OCI-LY3 (cell line): ENCODE measurements around the gene CLTCL1.

ENCODE experiments used
- H2AFZ ChIP-seq: fragments of 200-600, 300-600 bp; shearing (Covaris generic); 2 replicates; pipeline ENCODE4 v1.6.0; 2014; ENCODE audit warnings: antibody characterized with exemption, low read depth, low read length
- H3K27ac ChIP-seq: fragments of 200-600, 300-600 bp; sonication (generic); 2 replicates; pipeline ENCODE4 v1.5.1; 2014; ENCODE audit warnings: mild to moderate bottlenecking, low read length, moderate library complexity, mixed read lengths
- H3K27me3 ChIP-seq: fragments of 200-600, 300-600 bp; sonication (generic); 2 replicates; pipeline ENCODE4 v1.6.1; 2014; ENCODE audit warnings: low read depth, low read length, mixed read lengths
- H3K36me3 ChIP-seq: fragments of 200-600, 300-600 bp; sonication (generic); replicated peaks from 2 replicates; pipeline ENCODE3; 2014; ENCODE audit warnings: low read depth, low read length, mixed read lengths
- H3K4me1 ChIP-seq: fragments of 300-600, 200-600 bp; sonication (generic); 2 replicates; pipeline ENCODE4 v1.6.1; 2014; ENCODE audit warnings: low read length, mixed read lengths
- H3K4me2 ChIP-seq: fragments of 200-600, 300-600 bp; sonication (generic); 2 replicates; pipeline ENCODE4 v1.6.1; 2014; ENCODE audit warnings: low read length, mixed read lengths
- H3K4me3 ChIP-seq: fragments of 300-600, 200-600 bp; sonication (generic); 2 replicates; pipeline ENCODE4 v1.5.1; 2014; ENCODE audit warnings: antibody characterized with exemption, mild to moderate bottlenecking, low read length, moderate library complexity
- H3K79me2 ChIP-seq: fragments of 300-600, 200-600 bp; shearing (Covaris generic); 2 replicates; pipeline ENCODE4 v1.6.1; 2014; ENCODE audit warnings: mild to moderate bottlenecking, low read length, mixed read lengths
- H3K9ac ChIP-seq: fragments of 300-600, 200-600 bp; shearing (Covaris generic); 2 replicates; pipeline ENCODE4 v1.6.0; 2014; ENCODE audit warnings: mild to moderate bottlenecking, low read length, moderate library complexity
- H3K9me3 ChIP-seq: fragments of 200-600, 300-600 bp; shearing (Covaris generic); 2 replicates; pipeline ENCODE4 v1.6.1; 2014; ENCODE audit warnings: low read length, mixed read lengths; ENCODE audit not compliant: insufficient read depth
- H4K20me1 ChIP-seq: fragments of 200-600, 300-600 bp; sonication (generic); 2 replicates; pipeline ENCODE4 v1.6.1; 2016; ENCODE audit warnings: low read length, mixed read lengths; ENCODE audit not compliant: insufficient read depth
- CTCF ChIP-seq: fragments of 200-600, 300-600 bp; sonication (generic); IDR thresholded peaks from 2 replicates; pipeline ENCODE4 v1.5.1; 2014; ENCODE audit warnings: antibody characterized with exemption, low read length, low read depth
- EZH2phosphoT487 ChIP-seq: fragments of 200-600 bp; shearing (Covaris generic); IDR thresholded peaks from 2 replicates; pipeline ENCODE4 v1.6.1; 2018; ENCODE audit warnings: antibody characterized with exemption, mixed run types, low read depth

The CLTCL1 gene

GRCh38 chr22:19232623-19233022 is 58.9 kb downstream of the CLTCL1 start:
- Histone ChIP-seq H3K4me2 (no peak overlapping the region), H3K4me3 (no peak overlapping the region), H3K36me3 (no peaks in the 10 kb centered on the region), H3K9me3 (no peaks in the 10 kb centered on the region), H3K27me3 (peaks cover 25% of the 10 kb centered on the region), H3K4me1 (no peaks in the 10 kb centered on the region), H4K20me1 (no peaks in the 10 kb centered on the region), H2AFZ (no peak overlapping the region), H3K9ac (no peak overlapping the region), H3K79me2 (no peaks in the 10 kb centered on the region), H3K27ac (no peak overlapping the region)
- TF ChIP-seq EZH2phosphoT487 (no peak), CTCF (no peak)

- Histone ChIP-seq H3K27ac (no peak overlapping the region), H3K79me2 (no peaks in the 10 kb centered on the region), H2AFZ (no peak overlapping the region), H4K20me1 (no peaks in the 10 kb centered on the region), H3K4me1 (no peaks in the 10 kb centered on the region), H3K9ac (no peak overlapping the region), H3K9me3 (no peaks in the 10 kb centered on the region), H3K4me2 (no peak overlapping the region), H3K27me3 (peaks cover 25% of the 10 kb centered on the region), H3K36me3 (no peaks in the 10 kb centered on the region), H3K4me3 (no peak overlapping the region)
- no peak for TF ChIP-seq EZH2phosphoT487
- TF ChIP-seq CTCF: no peak
Measured at GRCh38 chr22:19231986-19232385, 59.5 kb downstream of the CLTCL1 start.

GRCh38 chr22:19229600-19229999 is 61.9 kb downstream of the CLTCL1 start:
- Histone ChIP-seq H3K4me2 (no peak overlapping the region), H3K27me3 (peaks cover 8% of the 10 kb centered on the region), H3K27ac (no peak overlapping the region), H2AFZ (no peak overlapping the region), H3K4me1 (no peaks in the 10 kb centered on the region), H3K9ac (no peak overlapping the region), H3K9me3 (no peaks in the 10 kb centered on the region), H4K20me1 (no peaks in the 10 kb centered on the region), H3K4me3 (no peak overlapping the region), H3K79me2 (no peaks in the 10 kb centered on the region), H3K36me3 (no peaks in the 10 kb centered on the region)
- TF ChIP-seq EZH2phosphoT487 (no peak), CTCF (no peak)

- Histone ChIP-seq H4K20me1 (no peaks in the 10 kb centered on the region), H3K36me3 (no peaks in the 10 kb centered on the region), H3K79me2 (no peaks in the 10 kb centered on the region), H3K27me3 (no peaks in the 10 kb centered on the region), H2AFZ (no peak overlapping the region), H3K9ac (no peak overlapping the region), H3K4me2 (no peak overlapping the region), H3K9me3 (no peaks in the 10 kb centered on the region), H3K4me3 (no peak overlapping the region), H3K4me1 (no peaks in the 10 kb centered on the region), H3K27ac (no peak overlapping the region)
- TF ChIP-seq EZH2phosphoT487 (no peak), CTCF (no peak)
Measured at GRCh38 chr22:19228179-19228578, 63.3 kb downstream of the CLTCL1 start.
